Measurements from ENCODE around the gene GARNL3. TPM values are rescaled to one million over a fixed set of nuclear protein-coding genes. Genes with fewer than 3 reads are reported as not detected.

The GARNL3 gene
- total RNA-seq, 1 donor from 2014 or later, result 8.0 TPM

DNA sequence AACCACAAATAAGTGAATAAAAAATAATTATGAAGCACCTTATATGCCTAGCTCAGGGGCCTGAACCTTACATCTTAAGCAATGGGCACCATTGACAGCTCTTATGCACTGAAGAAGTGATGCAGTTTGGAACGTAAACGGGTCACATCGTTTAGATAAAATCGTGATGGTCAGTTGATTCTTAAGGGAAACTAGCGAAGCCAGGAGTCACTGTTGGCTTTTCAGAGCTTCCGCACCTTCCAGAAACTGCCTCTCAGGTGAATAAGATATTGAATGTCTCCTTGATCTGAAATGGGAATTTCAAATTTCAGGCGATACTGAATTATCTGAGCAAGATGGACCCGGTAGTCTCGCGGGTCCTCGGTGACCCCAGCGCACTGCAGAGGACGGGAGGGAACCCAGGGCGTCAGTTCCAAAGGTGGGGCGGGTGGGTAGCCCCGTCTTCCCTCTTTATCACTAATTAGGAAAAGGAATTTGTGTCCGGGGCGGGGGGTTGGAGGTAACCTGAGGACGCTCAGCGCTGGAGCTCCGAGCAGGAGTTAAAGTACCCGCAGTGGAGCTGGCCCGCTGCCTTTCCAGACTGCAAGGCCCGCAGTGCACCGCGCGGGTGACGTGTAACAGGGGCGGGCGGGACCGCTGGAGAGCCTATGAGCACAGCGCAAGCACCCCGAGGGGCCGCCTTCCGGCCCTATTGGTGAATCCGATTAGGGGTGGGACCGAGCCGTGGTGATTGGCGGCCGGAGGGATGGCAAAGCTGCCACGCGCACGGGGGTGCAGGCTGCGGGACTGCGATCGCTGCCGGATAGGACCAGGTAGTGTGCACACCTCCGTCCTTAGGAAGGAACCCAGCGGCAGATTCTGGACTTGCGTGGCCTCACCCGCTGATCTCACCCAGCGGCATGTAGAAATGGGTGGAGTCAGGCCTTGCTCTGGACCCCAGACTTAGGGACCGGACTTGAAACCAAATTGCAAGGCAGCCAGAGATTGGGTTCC, 19.7 kb upstream of the GARNL3 start:
- no peaks in the 10 kb centered on the region for H3K36me3 ChIP-seq

DNA sequence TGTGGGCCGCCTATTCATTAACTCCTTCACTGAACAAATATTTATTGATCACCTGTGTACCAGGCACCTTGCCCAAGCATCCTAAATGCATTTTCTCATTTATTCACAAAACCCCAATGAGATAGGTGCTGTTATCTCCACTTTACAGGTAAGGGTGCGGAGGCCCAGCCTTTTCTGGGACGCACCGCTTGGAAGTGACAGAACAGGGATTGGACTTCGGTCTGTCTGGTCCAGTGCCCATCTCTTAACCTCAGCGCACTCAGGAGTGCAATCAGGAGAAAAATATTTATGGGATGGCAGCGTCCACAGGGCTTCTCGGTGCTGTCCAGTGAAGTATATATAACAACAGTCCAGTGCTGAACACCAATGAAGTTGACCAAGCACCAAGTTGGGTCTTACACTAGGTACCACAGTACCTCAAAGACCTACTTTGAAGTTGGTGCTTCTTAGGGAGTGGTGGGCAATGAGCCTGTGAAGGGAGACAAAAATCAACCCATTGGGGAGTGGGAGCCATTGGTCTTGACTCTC, 18.9 kb upstream of the GARNL3 start:
- DNase-seq (no peak), ATAC-seq (no peak)
- intact Hi-C loops (cut with DNase I), result no loop called here
- H3K4me3 ChIP-seq, result peak overlapping the region; percentile 61
- H3K27me3 ChIP-seq, result no peaks in the 10 kb centered on the region
- no peak overlapping the region for H3K27ac ChIP-seq
- H3K4me1 ChIP-seq, result no peaks in the 10 kb centered on the region
- TF ChIP-seq, protein P1, sequence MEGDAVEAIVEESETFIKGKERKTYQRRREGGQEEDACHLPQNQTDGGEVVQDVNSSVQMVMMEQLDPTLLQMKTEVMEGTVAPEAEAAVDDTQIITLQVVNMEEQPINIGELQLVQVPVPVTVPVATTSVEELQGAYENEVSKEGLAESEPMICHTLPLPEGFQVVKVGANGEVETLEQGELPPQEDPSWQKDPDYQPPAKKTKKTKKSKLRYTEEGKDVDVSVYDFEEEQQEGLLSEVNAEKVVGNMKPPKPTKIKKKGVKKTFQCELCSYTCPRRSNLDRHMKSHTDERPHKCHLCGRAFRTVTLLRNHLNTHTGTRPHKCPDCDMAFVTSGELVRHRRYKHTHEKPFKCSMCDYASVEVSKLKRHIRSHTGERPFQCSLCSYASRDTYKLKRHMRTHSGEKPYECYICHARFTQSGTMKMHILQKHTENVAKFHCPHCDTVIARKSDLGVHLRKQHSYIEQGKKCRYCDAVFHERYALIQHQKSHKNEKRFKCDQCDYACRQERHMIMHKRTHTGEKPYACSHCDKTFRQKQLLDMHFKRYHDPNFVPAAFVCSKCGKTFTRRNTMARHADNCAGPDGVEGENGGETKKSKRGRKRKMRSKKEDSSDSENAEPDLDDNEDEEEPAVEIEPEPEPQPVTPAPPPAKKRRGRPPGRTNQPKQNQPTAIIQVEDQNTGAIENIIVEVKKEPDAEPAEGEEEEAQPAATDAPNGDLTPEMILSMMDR (IDR thresholded peaks at IDR 0.05), result no peak
- no peaks in the 10 kb centered on the region for H3K36me3 ChIP-seq
- H3K9me3 ChIP-seq, result no peaks in the 10 kb centered on the region

More for the DNA sequence above, 19.7 kb upstream of the GARNL3 start:
- no peaks in the 10 kb centered on the region for H3K4me1 ChIP-seq
- H3K9me3 ChIP-seq, result no peaks in the 10 kb centered on the region
- ATAC-seq, result peak; percentile 100
- intact Hi-C loops (cut with DNase I), result no loop called here
- H3K27me3 ChIP-seq, result no peaks in the 10 kb centered on the region
- peak; percentile 99 for DNase-seq
- H3K4me3 ChIP-seq, result peak overlapping the region; percentile 61
- TF ChIP-seq, protein P1 (IDR thresholded peaks at IDR 0.05), result no peak
- peak overlapping the region; percentile 75 for H3K27ac ChIP-seq

GRCh38 chr9:127248241-127248640, 16.3 kb upstream of the GARNL3 start:
- intact Hi-C loops (cut with DNase I), result no loop called here
- no peak overlapping the region for H3K4me3 ChIP-seq

GRCh38 chr9:127249877-127250276, 14.7 kb upstream of the GARNL3 start:
- intact Hi-C loops (cut with DNase I), result no loop called here
- Histone ChIP-seq H3K4me3 (no peak overlapping the region), H3K9me3 (no peaks in the 10 kb centered on the region), H3K27me3 (no peaks in the 10 kb centered on the region), H3K27ac (no peak overlapping the region), H3K36me3 (no peaks in the 10 kb centered on the region), H3K4me1 (no peaks in the 10 kb centered on the region)
- DNase-seq, result no peak
- no peak for ATAC-seq
- TF ChIP-seq, protein P1 (IDR thresholded peaks at IDR 0.05), result no peak

More at GRCh38 chr9:127248241-127248640, 16.3 kb upstream of the GARNL3 start:
- no peak overlapping the region for H3K27ac ChIP-seq
- DNase-seq (no peak), ATAC-seq (no peak)
- H3K4me1 ChIP-seq, result no peaks in the 10 kb centered on the region
- TF ChIP-seq, protein P1 (IDR thresholded peaks at IDR 0.05), result no peak
- H3K36me3 ChIP-seq, result no peaks in the 10 kb centered on the region
- H3K9me3 ChIP-seq, result no peaks in the 10 kb centered on the region
- H3K27me3 ChIP-seq, result no peaks in the 10 kb centered on the region

DNA sequence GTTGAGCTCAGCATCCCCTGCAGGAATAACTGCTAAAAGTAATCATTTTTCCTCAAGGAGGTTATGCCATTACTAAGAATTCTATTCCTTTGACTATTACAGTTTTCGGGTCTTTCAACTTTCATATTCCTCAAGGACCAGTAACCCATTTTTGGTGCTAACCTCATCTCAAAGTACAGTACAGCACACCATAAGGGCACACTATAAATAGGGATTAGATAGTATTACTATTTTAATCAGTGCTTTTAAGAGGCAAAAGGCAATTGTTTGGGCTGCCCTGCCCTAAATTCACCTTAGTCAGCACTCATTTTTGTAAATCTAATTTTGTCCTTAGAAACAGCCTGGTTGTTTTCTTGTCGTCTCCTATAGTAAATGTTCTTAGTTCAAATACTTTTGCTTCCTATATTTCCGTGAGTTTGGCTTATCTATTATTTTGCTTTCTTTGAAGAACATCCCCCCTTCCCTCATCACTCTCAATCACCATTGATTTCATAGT, 13.6 kb upstream of the GARNL3 start:
- intact Hi-C loops (cut with DNase I), result no loop called here
- Histone ChIP-seq H3K4me1 (no peaks in the 10 kb centered on the region), H3K27me3 (no peaks in the 10 kb centered on the region), H3K27ac (no peak overlapping the region), H3K9me3 (no peaks in the 10 kb centered on the region), H3K4me3 (no peak overlapping the region), H3K36me3 (no peaks in the 10 kb centered on the region)
- TF ChIP-seq, protein P1 (IDR thresholded peaks at IDR 0.05), result no peak
- no peak for ATAC-seq
- DNase-seq, result no peak
